T-helper 22 cell (primary cell): Measurements from ENCODE around the gene SKIDA1.
A peak's percentile ranks its signal among the peaks of the same experiment; 100 is the strongest.

Experiments used
- DNase-seq: peaks from one replicate; pipeline ENCODE4 v3.0.0-alpha.2; 2020; ENCODE audit warnings: low read depth

The SKIDA1 gene

DNA sequence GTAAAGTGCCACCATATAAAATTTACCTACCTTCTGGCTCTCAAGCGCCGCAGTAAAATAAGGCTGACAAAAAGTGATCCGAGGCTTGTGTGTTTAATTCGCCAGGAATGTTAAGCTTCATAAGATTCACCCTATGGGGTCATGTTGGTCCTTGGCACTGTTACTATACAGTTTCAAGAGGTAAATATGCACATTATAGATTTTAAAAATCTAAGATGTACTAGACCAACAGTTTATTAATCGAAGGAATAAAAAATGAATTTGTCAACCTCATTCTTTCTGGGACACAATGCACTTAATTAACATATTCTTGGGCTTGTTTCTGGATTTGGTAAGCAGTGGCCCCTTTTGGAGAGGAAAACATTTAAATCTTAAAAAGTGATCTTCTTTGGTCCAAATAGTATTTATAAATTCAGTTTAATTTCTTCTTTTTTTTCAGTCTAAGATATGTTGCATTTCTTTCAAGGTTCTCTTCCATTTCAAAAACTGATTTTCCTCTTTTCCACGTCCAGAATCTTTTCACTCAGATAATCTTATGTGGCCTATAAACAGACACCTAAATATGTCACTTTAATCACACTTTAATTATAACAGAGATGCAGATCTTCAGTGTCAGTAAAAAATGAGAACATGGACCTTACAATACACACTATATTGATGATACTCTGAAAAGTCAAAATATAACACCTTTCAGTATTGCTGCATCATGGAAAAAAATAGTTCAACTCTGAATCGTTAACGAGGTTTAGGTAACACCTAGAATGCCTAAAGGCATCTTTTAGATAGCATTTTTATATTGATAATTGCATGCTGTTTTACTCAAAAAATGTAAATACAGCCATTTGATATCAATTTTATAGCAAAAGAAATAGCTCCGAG lies 3.8 kb upstream of the SKIDA1 start:
- DNase-seq, result no peak

- DNase-seq, result no peak
These were observed 3.0 kb upstream of the SKIDA1 start for GRCh38 chr10:21528236-21529031.

DNA sequence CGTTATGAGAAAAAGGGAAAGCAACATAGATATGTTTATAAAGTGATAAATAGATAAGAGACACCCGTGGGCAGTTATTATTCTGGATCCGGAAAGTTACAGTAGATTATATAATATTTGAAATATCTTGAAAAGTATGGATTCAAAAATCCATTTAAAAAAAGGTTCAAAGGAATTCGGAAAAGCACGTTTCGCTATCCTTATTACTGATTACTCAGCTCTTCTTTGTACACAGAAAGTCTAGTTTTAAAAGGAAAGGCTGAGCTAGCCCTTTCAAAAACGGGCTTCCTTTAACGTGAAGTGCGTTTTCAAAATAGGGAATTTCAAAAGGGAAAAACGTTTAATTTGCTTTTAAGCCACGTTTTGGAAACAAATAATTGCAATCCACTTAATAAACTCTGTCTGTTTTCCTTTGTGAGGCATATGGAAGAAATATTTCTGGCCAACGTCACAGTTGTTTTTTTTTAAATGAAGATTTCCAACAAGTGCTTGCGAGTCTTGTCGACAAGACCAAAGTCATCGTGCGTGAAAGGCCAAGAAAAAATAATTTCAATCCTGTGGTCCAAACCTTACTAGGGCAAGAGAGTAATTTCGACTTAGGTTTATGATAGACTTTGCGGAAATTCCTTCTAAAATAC lies 2.2 kb upstream of the SKIDA1 start:
- DNase-seq, result no peak

- peak; percentile 25 for DNase-seq
These were observed 1.5 kb upstream of the SKIDA1 start for GRCh38 chr10:21526860-21527597.

DNA sequence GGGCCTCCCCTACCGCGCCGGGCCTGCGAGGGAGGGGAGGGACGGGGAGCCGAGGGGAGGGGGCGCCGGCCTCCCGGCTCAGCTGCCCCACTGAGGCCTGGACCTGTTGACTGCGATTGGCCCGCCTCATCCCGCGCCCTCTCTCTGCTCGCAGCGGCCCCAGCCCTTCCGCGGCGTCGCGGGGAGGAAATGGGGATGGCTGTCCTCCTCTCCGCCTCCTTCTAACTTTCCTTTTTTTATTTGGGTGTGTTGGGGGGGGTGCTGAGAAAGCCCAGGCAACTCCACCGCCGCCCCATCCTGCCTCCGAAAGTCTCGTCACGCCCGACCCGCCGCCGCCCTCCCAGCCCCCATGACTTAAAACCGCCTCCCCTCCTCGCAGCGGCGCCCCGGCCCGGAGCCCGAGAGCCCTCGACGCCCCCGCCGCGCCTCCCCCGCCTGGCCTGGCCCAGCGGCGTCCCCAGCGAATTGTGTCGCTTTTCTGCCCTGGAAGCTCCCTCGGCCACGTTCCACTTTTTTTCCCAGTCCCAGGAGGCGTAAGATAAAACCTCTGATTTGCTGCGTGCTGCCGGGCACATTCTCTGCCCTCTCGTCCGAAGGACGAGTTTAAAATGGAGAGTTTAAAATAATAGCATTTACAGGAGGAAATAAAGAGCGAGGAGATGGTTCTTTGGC lies 842 bp upstream of the SKIDA1 start:
- DNase-seq, result peak; percentile 51

DNA sequence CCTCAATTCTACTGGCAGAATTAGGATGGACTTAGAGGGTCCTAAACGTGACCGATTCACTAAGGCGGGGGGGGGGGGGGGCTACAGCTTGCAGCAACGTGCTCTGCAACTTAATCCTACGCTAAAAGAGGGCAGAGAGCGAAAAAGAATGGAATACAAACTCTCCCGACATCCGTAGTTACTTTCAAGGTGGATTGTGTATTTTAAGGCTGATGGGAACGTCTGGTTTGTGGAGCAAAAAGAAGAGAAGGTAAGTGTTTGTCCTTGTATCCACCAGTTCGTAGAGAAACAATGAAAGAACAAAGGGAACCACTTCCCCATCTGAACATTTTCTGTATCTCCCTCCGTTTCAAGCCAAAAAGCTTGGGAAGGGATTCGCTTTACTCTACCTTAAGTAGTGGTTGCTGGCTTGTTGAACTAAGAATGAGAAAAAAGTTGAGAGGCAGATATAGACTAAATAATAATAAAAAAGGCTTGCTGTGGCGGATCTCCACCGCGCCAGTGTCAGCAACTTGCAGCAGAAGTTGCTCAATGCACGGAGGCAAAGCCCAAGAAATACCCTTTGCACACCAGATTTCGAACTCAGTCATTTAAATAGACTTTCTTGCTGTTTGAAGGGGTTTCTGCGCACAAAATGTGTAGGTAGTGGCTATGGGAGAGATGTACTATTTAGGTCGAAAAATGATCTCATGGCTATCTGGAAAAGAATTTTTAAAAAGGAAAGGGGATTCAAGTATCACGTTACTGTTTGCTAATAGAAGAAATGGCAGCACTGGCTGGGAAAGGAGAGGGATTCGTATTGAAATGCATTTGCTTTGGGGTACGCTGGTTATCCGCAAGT lies 736 bp downstream of the SKIDA1 start:
- no peak for DNase-seq

DNA sequence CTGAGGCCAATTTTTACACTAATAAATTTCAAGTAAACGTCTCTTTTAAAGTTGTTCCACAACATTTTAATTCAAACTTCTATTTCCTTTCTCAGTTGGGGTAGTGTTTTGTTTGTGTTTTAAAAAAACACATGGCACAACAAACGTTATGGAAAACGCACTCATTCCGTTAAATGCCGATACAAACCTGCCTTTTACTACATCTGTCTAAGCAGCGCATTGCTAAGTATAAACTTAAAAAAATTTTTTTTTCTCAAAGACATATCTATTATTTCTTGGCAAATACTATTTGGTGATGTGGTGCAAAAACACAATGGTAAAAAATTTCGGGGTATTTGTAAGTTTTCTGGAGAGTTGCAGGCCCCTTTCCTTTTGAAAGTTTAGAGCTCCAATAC lies 1.4 kb downstream of the SKIDA1 start:
- DNase-seq, result no peak

DNA sequence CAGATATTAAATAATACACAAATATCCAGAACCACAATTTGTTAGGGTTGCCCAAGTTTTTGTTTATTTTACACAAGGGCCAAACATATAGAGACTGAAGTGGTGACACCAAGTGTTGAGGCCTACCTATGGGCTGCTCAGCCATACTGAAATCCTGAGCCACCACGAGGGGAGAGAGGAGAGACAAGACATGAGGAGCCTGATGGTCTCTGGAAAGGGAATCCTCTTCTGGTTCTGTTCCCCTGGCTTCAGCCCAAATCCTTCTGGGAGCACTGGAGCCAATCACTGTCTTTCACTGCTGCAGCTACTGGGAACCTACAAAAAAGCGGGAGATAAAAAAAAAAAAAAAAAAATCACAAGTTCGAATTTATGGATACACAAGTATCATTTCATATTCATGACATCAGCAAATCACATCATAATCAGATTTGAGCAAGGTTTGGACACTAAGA lies 1.9 kb downstream of the SKIDA1 start:
- DNase-seq, result no peak

DNA sequence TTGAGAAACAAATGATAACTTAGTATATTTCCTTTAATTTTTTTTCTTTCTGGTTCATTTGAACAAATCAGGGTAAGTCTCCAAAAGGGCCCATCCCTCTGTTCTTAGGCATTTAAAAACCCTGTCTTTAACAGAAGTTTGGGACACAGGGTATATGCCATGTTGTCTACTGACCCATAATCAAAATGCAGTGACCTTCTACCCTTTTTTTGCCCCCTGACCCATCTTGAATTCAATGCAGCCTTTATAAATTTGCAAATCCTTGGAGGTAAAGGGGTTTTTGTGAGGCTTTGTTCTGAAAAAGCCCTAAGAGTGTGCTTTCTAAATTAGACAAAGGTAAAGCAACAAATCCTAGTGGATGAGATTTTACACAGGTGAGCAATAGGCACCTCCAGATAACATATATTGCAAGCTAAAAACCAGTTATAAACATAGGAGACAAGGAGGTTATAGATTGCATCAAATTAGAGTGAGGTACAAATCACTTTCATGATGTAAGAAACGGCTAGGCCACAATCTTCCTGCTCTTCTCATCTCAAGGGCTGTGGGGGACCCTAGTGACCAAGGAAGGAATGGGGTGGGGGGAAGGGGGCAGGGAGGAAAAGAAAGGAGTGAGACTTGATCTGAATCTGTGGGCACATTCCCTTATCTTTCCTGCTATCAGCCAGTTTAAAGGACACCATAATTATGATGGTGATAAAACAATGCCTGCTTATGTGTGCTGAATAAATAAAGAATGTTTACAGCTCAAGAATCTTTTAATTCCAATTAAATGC lies 2.7 kb downstream of the SKIDA1 start:
- DNase-seq, result no peak

DNA sequence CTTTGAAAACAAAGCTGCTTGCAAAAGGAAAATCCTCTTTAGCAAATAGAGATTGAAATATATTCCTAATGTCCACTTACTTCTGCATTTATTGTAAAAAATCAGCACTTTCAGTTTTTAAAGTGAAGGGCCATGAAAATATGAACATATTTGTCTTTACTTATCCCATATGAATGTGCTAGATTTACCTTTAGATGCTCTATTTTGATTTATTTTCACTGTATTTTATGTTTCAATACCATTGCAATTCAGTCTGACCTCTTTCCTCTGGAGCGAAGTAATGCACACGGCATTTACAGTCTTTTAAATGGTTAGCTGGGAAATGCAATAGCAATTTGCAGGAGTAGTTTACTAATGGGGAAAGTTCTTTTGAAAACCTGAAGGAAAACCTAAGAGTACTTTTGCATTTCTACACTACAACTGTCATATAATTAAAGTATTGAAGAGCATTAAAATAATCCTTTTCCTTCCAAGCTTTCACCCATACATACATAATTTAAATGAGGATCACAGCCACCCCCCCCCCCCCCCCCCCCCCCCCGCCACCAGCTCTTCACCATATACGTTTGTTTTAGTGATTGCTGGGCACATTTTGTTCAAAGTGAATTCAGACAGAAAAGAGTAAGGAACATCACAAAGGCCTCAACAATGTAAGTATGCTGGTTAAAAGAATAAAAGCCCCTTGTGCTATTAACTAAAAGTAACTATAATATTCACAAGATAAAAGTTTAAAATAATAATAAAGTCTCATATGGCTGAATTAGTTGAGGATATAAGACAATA lies 3.5 kb downstream of the SKIDA1 start:
- no peak for DNase-seq

DNA sequence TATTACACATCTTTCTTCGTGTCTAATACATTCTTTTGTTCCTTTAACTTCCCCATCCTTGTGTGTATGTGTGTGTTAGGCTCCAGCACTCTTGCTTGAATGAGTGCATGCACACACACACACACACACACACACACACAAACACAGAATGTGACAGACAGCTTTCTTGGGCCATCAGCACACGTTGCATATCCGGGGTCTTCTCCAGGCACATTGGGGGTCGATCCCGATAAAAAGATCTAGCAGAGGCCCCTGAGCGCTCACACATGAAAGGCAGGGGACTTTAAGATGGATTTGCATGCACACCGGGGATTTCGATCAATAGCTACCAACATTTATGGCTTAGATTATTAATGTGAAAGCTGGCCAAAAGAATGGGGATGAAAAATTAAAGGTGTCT lies 4.5 kb downstream of the SKIDA1 start:
- DNase-seq, result no peak

DNA sequence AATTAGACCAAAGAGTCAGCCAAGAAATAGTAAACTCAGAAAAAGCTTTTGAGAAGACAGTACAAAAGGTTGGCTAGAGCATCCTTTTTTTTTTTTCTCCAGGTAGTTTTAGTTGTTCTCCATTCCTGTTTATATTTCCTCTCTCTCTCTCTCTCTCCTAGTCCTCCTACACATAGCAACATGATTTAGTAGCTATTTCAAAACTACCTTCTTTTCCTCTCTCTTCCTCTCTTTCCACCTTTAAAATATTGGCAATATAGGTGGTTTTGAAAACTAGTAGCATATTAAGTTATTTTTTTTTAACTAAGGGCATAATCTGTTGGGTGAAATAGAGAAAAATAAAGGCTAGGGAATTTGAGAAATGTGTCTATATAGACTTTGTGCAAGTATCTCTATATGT lies 5.0 kb downstream of the SKIDA1 start:
- DNase-seq, result no peak

GRCh38 chr10:21519941-21520436 lies 5.5 kb downstream of the SKIDA1 start:
- no peak for DNase-seq

GRCh38 chr10:21519397-21519933 lies 6.0 kb downstream of the SKIDA1 start:
- DNase-seq, result no peak

DNA sequence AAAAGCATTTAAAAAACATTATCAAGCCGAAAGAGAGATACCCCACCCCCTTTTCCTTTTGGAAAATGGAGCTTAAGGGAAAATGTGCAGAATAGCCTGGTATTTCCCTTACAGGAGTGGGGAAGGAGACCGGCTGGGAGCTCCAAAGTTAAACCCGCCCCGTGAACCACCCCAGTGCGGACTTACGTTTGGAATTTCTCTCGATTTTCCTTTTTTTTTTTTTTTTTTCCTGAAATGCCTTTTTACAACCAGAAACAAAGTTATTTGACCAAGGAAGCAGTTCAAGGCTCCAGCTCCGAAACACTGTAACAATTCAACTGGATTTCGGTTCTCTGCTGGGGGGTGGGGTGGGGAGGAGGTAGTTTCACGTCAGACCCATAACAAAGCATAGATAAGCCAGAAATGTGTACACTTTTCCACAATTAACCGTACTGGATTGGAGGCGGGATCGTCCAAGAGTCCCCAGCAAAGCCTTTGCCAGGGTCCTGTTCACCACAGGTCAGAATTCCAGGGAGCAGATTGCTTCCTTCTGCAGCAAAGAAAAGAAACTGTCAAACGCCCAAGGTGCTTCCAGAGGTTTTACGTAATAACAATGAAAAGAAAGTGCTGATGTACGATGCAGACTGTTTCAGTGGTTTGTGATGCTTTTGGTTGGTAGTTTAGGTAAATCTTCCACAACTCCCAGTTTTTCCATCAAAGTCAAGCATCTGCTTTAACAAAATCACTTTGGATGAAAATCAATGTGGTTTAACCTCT lies 6.7 kb downstream of the SKIDA1 start:
- no peak for DNase-seq

DNA sequence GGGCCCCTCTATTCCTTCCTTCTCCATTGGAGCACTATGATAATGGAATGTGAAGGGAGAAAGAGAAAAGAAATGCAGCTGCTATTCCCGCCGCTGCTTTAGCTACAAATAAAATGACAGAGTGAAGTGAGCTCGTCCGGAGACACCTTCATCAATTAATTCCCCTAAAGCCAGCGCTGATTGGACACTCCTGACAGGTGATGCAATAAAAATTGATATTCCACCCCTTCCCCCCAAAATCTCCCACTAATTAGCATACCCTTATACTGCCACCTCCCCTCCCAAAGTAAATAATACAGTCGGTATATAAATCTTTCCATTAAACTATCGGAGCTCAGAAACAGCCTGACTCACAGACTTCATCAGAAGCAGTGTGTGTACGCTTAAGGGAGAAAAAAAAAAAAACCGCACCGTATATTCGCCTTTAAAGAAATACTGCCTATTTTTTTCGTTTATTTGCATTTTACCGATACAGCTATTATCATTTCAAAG lies 7.3 kb downstream of the SKIDA1 start:
- DNase-seq, result no peak
